ENCODE results near the gene ANKRD28.

- TF ChIP-seq CTCF (IDR thresholded peaks at IDR 0.05), result no peak
- no peak for TF ChIP-seq POLR2A (IDR thresholded peaks at IDR 0.05)
These were observed 118.5 kb downstream of the ANKRD28 start for GRCh38 chr3:15679306-15679705.

All from uterus (tissue), 2 donors.